ENCODE results near the gene ODAD3.

DNA sequence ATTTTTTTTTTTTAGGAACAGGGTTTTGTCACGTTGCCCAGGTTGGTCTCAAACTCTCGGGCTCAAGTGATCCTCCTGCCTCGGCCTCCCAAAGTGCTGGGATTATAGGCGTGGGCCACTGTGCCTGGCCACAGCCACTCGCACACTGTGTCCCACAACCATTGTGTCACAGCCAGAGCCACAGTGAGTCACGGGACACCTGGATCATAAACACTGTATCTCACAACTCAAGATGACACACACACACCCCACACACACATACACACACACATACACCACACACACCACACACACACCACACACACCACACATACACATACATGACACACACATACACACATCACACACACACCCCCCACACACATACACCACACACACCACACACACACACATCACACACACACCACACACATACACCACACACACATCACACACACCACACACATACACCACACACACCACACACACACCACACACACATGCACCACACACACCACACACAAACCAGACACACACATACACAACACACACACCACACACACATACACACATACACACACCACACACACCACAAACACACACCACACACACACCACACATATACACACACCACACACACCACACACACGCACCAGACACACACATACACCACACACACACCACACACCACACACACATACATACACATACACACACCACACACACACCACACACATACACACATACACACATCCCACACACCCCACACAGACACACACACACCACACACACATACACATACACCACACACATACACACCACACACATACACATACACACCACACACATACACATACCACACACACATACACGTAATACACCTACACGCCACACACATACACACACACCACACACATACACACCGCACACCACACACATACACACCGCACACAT is 29.7 kb upstream of the ODAD3 start:
- TF ChIP-seq, protein P1, sequence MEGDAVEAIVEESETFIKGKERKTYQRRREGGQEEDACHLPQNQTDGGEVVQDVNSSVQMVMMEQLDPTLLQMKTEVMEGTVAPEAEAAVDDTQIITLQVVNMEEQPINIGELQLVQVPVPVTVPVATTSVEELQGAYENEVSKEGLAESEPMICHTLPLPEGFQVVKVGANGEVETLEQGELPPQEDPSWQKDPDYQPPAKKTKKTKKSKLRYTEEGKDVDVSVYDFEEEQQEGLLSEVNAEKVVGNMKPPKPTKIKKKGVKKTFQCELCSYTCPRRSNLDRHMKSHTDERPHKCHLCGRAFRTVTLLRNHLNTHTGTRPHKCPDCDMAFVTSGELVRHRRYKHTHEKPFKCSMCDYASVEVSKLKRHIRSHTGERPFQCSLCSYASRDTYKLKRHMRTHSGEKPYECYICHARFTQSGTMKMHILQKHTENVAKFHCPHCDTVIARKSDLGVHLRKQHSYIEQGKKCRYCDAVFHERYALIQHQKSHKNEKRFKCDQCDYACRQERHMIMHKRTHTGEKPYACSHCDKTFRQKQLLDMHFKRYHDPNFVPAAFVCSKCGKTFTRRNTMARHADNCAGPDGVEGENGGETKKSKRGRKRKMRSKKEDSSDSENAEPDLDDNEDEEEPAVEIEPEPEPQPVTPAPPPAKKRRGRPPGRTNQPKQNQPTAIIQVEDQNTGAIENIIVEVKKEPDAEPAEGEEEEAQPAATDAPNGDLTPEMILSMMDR (IDR thresholded peaks at IDR 0.05; ENCODE audit: borderline replicate concordance, extremely low read depth, low read length, poor library complexity, severe bottlenecking), result no peak
- TF ChIP-seq EZH2 (IDR thresholded peaks at IDR 0.05; ENCODE audit: borderline replicate concordance, low read depth, low read length, severe bottlenecking), result no peak

All from DND-41 (cell line).